DMS53 treated with DMSO at 0.1 percent for 48 hours (cell line): ENCODE data around the gene ACTN2.

Experiments used
- DNase-seq: peaks from one replicate; lab custom pipeline; 2025; ENCODE audit not compliant: unreplicated experiment; lab: John Stamatoyannopoulos, UW

ACTN2 gene

GRCh38 chr1:236689713-236690569 lies 3.6 kb downstream of the ACTN2 start:
- no peak for DNase-seq

GRCh38 chr1:236691348-236691747 lies 5.0 kb downstream of the ACTN2 start:
- DNase-seq: no peak

GRCh38 chr1:236692128-236692527 lies 5.8 kb downstream of the ACTN2 start:
- no peak for DNase-seq

- DNase-seq: no peak
Measured at GRCh38 chr1:236692742-236693141, 6.4 kb downstream of the ACTN2 start.

- DNase-seq: no peak
Measured at GRCh38 chr1:236699366-236699765, 13.1 kb downstream of the ACTN2 start.

GRCh38 chr1:236700903-236701302 lies 14.6 kb downstream of the ACTN2 start:
- no peak for DNase-seq

- DNase-seq: no peak
Measured at GRCh38 chr1:236701782-236702181, 15.5 kb downstream of the ACTN2 start.

- DNase-seq: no peak
Measured at GRCh38 chr1:236702791-236703394, 16.6 kb downstream of the ACTN2 start.

GRCh38 chr1:236705771-236706170 lies 19.5 kb downstream of the ACTN2 start:
- no peak for DNase-seq

- no peak for DNase-seq
Measured at GRCh38 chr1:236706183-236706582, 19.9 kb downstream of the ACTN2 start.

- no peak for DNase-seq
Measured at GRCh38 chr1:236710328-236710892, 24.1 kb downstream of the ACTN2 start.

GRCh38 chr1:236716160-236716559 lies 29.9 kb downstream of the ACTN2 start:
- DNase-seq: no peak

- DNase-seq: no peak
Measured at GRCh38 chr1:236717811-236718210, 31.5 kb downstream of the ACTN2 start.

- no peak for DNase-seq
Measured at GRCh38 chr1:236718328-236718727, 32.0 kb downstream of the ACTN2 start.

GRCh38 chr1:236720206-236720605 lies 33.9 kb downstream of the ACTN2 start:
- DNase-seq: no peak

GRCh38 chr1:236720611-236721010 lies 34.3 kb downstream of the ACTN2 start:
- no peak for DNase-seq

GRCh38 chr1:236724049-236724448 lies 37.8 kb downstream of the ACTN2 start:
- DNase-seq: no peak

GRCh38 chr1:236724506-236724905 lies 38.2 kb downstream of the ACTN2 start:
- no peak for DNase-seq

GRCh38 chr1:236725668-236726067 lies 39.4 kb downstream of the ACTN2 start:
- no peak for DNase-seq

- DNase-seq: no peak
Measured at GRCh38 chr1:236727521-236727920, 41.2 kb downstream of the ACTN2 start.

GRCh38 chr1:236728752-236729151 lies 42.5 kb downstream of the ACTN2 start:
- no peak for DNase-seq

GRCh38 chr1:236733653-236734052 lies 47.4 kb downstream of the ACTN2 start:
- DNase-seq: no peak
